ENCODE measurements around the gene SRGN. TPM values are rescaled to one million over a fixed set of nuclear protein-coding genes. Genes with fewer than 3 reads are reported as not detected.
A peak's percentile ranks its signal among the peaks of the same experiment; 100 is the strongest.

Gene SRGN
- total RNA-seq, 1 experiment from 2014 or later: 0.32 TPM

DNA sequence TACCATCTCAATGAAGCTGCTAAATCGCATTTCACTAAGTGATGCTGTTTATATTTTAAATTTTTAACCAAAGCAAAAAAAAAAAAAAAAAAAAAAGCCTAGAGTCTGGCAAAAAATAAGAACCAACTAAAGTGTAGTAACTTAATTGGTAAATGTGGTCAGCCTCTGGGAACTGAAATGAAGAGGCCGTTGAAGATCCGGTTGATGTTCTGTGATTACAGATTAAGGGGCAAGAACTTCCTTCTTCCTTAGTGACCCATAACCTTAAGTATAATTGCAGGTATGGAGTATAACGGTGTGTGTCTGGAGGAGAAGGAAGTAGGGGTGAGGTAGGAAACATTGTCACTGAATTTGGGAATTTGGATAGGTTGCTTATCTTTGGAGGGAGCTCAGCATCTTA, 7.7 kb upstream of the SRGN start:
- H3K4me3 ChIP-seq (ENCODE audit: low read depth, low read length, poor library complexity, severe bottlenecking): no peak overlapping the region
- no peak for DNase-seq (ENCODE audit: low spot score)
- intact Hi-C loops (cut with micrococcal nuclease; ENCODE audit: unreplicated experiment): no loop called here
- no TSS peak for BruUV-seq (replicated peaks)
- POLR2A ChIA-PET (ENCODE audit: low non-redundant PET): no interaction called here
- H3K9me3 ChIP-seq (ENCODE audit: low read depth, low read length, poor library complexity, severe bottlenecking): no peaks in the 10 kb centered on the region
- H3K27me3 ChIP-seq (replicated peaks; ENCODE audit: insufficient read depth, low read depth, low read length, poor library complexity): no peaks in the 10 kb centered on the region
- TF ChIP-seq, protein P1, sequence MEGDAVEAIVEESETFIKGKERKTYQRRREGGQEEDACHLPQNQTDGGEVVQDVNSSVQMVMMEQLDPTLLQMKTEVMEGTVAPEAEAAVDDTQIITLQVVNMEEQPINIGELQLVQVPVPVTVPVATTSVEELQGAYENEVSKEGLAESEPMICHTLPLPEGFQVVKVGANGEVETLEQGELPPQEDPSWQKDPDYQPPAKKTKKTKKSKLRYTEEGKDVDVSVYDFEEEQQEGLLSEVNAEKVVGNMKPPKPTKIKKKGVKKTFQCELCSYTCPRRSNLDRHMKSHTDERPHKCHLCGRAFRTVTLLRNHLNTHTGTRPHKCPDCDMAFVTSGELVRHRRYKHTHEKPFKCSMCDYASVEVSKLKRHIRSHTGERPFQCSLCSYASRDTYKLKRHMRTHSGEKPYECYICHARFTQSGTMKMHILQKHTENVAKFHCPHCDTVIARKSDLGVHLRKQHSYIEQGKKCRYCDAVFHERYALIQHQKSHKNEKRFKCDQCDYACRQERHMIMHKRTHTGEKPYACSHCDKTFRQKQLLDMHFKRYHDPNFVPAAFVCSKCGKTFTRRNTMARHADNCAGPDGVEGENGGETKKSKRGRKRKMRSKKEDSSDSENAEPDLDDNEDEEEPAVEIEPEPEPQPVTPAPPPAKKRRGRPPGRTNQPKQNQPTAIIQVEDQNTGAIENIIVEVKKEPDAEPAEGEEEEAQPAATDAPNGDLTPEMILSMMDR (conservative IDR thresholded peaks at IDR 0.05; ENCODE audit: low read depth, low read length): no peak
- TF ChIP-seq EZH2 (IDR thresholded peaks at IDR 0.05; ENCODE audit: borderline replicate concordance, low read depth, low read length, poor library complexity, severe bottlenecking): no peak
- H3K36me3 ChIP-seq (ENCODE audit: insufficient read depth, low read length, poor library complexity, severe bottlenecking): no peaks in the 10 kb centered on the region
- no peak overlapping the region for H3K27ac ChIP-seq (ENCODE audit: low read depth, low read length, poor library complexity, severe bottlenecking)
- no peaks in the 10 kb centered on the region for H3K4me1 ChIP-seq (ENCODE audit: insufficient read depth, low read length, poor library complexity, severe bottlenecking)
- CTCF ChIA-PET: interaction anchor here (0.7 kb wide), 1 partner anchor 36 kb away, joined by 7 read pairs; no protein-coding TSS in a partner anchor

DNA sequence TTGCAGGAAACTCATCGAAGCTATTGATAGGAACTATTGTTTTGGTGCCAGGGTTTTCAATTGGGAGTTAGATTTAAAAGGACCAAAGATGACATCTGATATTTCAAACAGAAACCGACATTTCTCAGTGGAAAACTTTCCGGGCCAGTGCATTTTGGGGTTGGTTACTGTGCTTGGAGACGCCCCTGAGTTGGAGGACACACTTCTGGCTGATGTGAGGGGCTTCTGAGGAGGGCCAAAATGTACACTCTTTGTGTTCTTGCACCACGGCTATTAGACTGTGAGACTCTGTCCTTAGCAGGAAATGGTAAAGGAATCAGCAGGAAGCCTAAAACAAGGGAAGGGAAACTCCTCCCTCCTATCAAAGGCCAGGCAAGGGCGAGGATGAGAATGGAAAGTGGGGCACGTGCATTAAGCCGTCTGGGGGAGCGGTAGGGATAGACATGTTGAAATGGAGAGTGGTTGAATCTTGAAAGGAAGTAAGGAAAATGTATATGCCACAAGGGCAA, 1.8 kb upstream of the SRGN start:
- intact Hi-C loops (cut with micrococcal nuclease; ENCODE audit: unreplicated experiment): no loop called here
- POLR2A ChIA-PET (ENCODE audit: low non-redundant PET): no interaction called here
- no peak for TF ChIP-seq EZH2 (IDR thresholded peaks at IDR 0.05; ENCODE audit: borderline replicate concordance, low read depth, low read length, poor library complexity, severe bottlenecking)
- TF ChIP-seq, protein P1 (conservative IDR thresholded peaks at IDR 0.05; ENCODE audit: low read depth, low read length): no peak

DNA sequence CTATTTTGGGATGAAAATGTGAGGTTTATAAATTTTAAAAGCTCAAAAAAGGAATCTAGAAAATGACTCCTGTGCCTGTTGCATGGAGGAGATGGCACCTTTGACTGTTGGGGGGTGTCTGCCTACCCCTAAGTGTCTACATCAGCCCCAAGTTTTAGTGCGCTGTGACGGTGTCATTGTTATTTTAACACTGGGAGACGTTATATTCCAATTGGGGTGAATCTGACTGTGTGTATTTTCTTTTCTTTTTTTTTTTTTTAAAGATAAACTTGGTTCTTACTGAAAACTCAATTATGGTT, 517 bp downstream of the SRGN start:
- CTCF ChIA-PET: interaction anchor here (0.6 kb wide), 1 partner anchor 9 kb away, joined by 5 read pairs; no protein-coding TSS in a partner anchor
- H3K27me3 ChIP-seq (replicated peaks; ENCODE audit: insufficient read depth, low read depth, low read length, poor library complexity): no peaks in the 10 kb centered on the region
- intact Hi-C loops (cut with micrococcal nuclease; ENCODE audit: unreplicated experiment): no loop called here
- DNase-seq (ENCODE audit: low spot score): no peak
- POLR2A ChIA-PET (ENCODE audit: low non-redundant PET): no interaction called here
- TF ChIP-seq EZH2 (IDR thresholded peaks at IDR 0.05; ENCODE audit: borderline replicate concordance, low read depth, low read length, poor library complexity, severe bottlenecking): no peak
- TF ChIP-seq, protein P1 (conservative IDR thresholded peaks at IDR 0.05; ENCODE audit: low read depth, low read length): no peak
- H3K4me3 ChIP-seq (ENCODE audit: low read depth, low read length, poor library complexity, severe bottlenecking): no peak overlapping the region
- H3K27ac ChIP-seq (ENCODE audit: low read depth, low read length, poor library complexity, severe bottlenecking): no peak overlapping the region
- no peaks in the 10 kb centered on the region for H3K36me3 ChIP-seq (ENCODE audit: insufficient read depth, low read length, poor library complexity, severe bottlenecking)
- H3K9me3 ChIP-seq (ENCODE audit: low read depth, low read length, poor library complexity, severe bottlenecking): no peaks in the 10 kb centered on the region
- no TSS peak for BruUV-seq (replicated peaks)
- no peaks in the 10 kb centered on the region for H3K4me1 ChIP-seq (ENCODE audit: insufficient read depth, low read length, poor library complexity, severe bottlenecking)

More for the DNA sequence above, 1.8 kb upstream of the SRGN start:
- no peaks in the 10 kb centered on the region for H3K4me1 ChIP-seq (ENCODE audit: insufficient read depth, low read length, poor library complexity, severe bottlenecking)
- H3K4me3 ChIP-seq (ENCODE audit: low read depth, low read length, poor library complexity, severe bottlenecking): no peak overlapping the region
- H3K27me3 ChIP-seq (replicated peaks; ENCODE audit: insufficient read depth, low read depth, low read length, poor library complexity): no peaks in the 10 kb centered on the region
- no peaks in the 10 kb centered on the region for H3K36me3 ChIP-seq (ENCODE audit: insufficient read depth, low read length, poor library complexity, severe bottlenecking)
- CTCF ChIA-PET: no interaction called here
- H3K27ac ChIP-seq (ENCODE audit: low read depth, low read length, poor library complexity, severe bottlenecking): no peak overlapping the region
- no peaks in the 10 kb centered on the region for H3K9me3 ChIP-seq (ENCODE audit: low read depth, low read length, poor library complexity, severe bottlenecking)
- peak; percentile 51 for DNase-seq (ENCODE audit: low spot score)
- BruUV-seq (replicated peaks): no TSS peak

All from A673 (cell line).